Measurements from ENCODE around the gene ZYX.
"Not testable (repeated sequence)": the region's sequence is repeated elsewhere in the genome, so short reads cannot be mapped to it uniquely, and the experiment has no call there.

ZYX gene

GRCh38 chr7:143390773-143391317 is 9.7 kb downstream of the ZYX start:
- peaks cover 34% of the 10 kb centered on the region for H3K4me1 ChIP-seq (ENCODE audit: control insufficient read depth, insufficient read depth, low read length)
- H3K9ac ChIP-seq (ENCODE audit: low read length): no peak overlapping the region
- H3K4me3 ChIP-seq (ENCODE audit: low read length): no peak overlapping the region
- no peaks in the 10 kb centered on the region for H3K9me3 ChIP-seq (ENCODE audit: control insufficient read depth, low read length)
- H3K27me3 ChIP-seq (ENCODE audit: control insufficient read depth, insufficient read depth, low read length): no peaks in the 10 kb centered on the region
- peaks cover 8% of the 10 kb centered on the region for H3K36me3 ChIP-seq (ENCODE audit: control insufficient read depth, insufficient read depth, low read length)

GRCh38 chr7:143391462-143392404 is 10.6 kb downstream of the ZYX start:
- no peaks in the 10 kb centered on the region for H3K9me3 ChIP-seq (ENCODE audit: control insufficient read depth, low read length)
- no peaks in the 10 kb centered on the region for H3K27me3 ChIP-seq (ENCODE audit: control insufficient read depth, insufficient read depth, low read length)
- peak overlapping the region; percentile 45 for H3K9ac ChIP-seq (ENCODE audit: low read length)
- no peak overlapping the region for H3K4me3 ChIP-seq (ENCODE audit: low read length)
- peaks cover 41% of the 10 kb centered on the region for H3K4me1 ChIP-seq (ENCODE audit: control insufficient read depth, insufficient read depth, low read length)
- H3K36me3 ChIP-seq (ENCODE audit: control insufficient read depth, insufficient read depth, low read length): peaks cover 8% of the 10 kb centered on the region

DNA sequence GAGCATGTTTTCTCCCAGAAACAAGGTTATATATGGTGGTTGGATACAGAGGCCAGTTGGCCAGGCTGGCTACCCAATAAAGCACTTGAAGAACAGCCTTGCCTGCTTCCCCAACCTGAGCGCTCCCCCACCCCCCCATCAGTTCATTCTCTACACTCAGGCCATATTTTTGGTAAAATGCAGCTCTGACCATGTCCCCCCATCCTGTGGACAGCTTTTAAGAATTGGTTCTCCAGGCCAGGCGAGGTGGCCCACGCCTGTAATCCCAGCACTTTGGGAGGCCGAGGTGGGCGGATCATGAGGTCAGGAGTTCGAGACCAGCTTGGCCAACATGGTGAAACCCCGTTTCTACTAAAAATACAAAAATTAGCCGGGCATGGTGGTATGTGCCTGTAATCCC is 11.3 kb downstream of the ZYX start:
- peaks cover 38% of the 10 kb centered on the region for H3K4me1 ChIP-seq (ENCODE audit: control insufficient read depth, insufficient read depth, low read length)
- not testable (repeated sequence) for H3K9me3 ChIP-seq (ENCODE audit: control insufficient read depth, low read length); H3K27me3 ChIP-seq (ENCODE audit: control insufficient read depth, insufficient read depth, low read length); H3K36me3 ChIP-seq (ENCODE audit: control insufficient read depth, insufficient read depth, low read length); H3K9ac ChIP-seq (ENCODE audit: low read length); H3K4me3 ChIP-seq (ENCODE audit: low read length)

DNA sequence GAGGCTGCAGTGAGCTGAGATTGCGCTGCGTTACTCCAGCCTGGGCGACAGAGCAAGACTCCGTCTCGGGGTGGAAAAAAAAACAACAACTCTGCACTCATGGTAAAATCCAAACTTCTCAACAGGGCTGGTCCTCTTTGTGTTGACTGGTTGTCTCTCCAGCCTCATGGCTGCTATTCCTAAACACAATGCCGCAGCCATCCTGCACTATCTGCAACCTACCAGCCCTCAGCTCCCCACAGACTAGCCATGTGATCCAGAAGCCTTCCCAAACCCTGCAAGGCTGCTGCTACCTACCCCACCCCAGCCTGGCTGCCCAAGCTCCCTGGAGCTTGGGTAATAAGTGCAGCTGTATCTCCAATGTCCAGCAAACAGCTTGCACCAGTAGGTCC is 11.7 kb downstream of the ZYX start:
- Histone ChIP-seq H3K4me1 (ENCODE audit: control insufficient read depth, insufficient read depth, low read length) (peaks cover 38% of the 10 kb centered on the region), H3K36me3 (ENCODE audit: control insufficient read depth, insufficient read depth, low read length) (peaks cover 8% of the 10 kb centered on the region)

DNA sequence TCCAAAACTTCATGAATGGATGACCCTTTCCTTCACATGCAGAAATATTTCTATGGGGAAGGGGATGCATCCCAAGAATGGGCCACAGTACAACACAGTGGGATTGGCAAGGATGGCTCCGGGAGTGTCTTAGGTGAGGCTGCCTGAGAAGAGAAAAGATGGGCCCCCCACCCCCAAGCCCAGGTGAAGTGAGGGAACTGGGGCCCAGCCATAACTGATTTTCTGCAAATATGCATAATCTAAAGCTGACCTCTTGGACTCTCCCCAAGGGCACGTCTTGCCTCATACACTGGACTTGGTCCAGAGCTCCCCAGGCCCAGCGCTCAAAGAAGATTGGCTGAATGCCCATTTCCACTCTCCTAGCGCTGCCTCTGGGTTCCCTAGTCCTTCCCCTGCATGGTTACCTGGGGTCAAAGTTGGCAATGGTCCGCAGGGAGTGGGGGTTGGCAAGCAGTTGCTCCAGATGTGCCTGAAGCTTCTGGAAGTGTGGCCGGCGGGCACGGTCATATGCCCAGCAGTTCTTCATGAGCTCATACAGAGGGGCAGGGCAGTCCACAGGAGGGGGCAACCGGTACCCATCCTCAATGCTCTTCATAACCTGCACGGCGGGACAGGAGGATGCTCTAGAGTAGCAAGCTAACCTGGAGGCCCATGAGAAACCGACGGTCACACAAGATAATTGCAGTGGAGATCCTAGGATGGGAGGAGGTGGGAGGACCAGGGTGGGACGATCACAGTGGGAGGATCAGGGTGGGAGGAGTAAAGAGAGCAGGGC is 12.3 kb downstream of the ZYX start:
- peaks cover 12% of the 10 kb centered on the region for H3K36me3 ChIP-seq (ENCODE audit: control insufficient read depth, insufficient read depth, low read length)

More for the DNA sequence above, 11.7 kb downstream of the ZYX start:
- Histone ChIP-seq H3K9me3 (ENCODE audit: control insufficient read depth, low read length) (no peaks in the 10 kb centered on the region), H3K4me3 (ENCODE audit: low read length) (no peak overlapping the region), H3K9ac (ENCODE audit: low read length) (no peak overlapping the region), H3K27me3 (ENCODE audit: control insufficient read depth, insufficient read depth, low read length) (no peaks in the 10 kb centered on the region)

GRCh38 chr7:143394068-143394467 is 12.9 kb downstream of the ZYX start:
- no peak overlapping the region for H3K9ac ChIP-seq (ENCODE audit: low read length)
- H3K9me3 ChIP-seq (ENCODE audit: control insufficient read depth, low read length): no peaks in the 10 kb centered on the region
- H3K36me3 ChIP-seq (ENCODE audit: control insufficient read depth, insufficient read depth, low read length): peaks cover 13% of the 10 kb centered on the region
- peaks cover 38% of the 10 kb centered on the region for H3K4me1 ChIP-seq (ENCODE audit: control insufficient read depth, insufficient read depth, low read length)
- no peak overlapping the region for H3K4me3 ChIP-seq (ENCODE audit: low read length)
- no peaks in the 10 kb centered on the region for H3K27me3 ChIP-seq (ENCODE audit: control insufficient read depth, insufficient read depth, low read length)

More for the DNA sequence above, 12.3 kb downstream of the ZYX start:
- no peak overlapping the region for H3K9ac ChIP-seq (ENCODE audit: low read length)
- H3K27me3 ChIP-seq (ENCODE audit: control insufficient read depth, insufficient read depth, low read length): no peaks in the 10 kb centered on the region
- H3K9me3 ChIP-seq (ENCODE audit: control insufficient read depth, low read length): no peaks in the 10 kb centered on the region
- H3K4me3 ChIP-seq (ENCODE audit: low read length): no peak overlapping the region
- H3K4me1 ChIP-seq (ENCODE audit: control insufficient read depth, insufficient read depth, low read length): peaks cover 38% of the 10 kb centered on the region

DNA sequence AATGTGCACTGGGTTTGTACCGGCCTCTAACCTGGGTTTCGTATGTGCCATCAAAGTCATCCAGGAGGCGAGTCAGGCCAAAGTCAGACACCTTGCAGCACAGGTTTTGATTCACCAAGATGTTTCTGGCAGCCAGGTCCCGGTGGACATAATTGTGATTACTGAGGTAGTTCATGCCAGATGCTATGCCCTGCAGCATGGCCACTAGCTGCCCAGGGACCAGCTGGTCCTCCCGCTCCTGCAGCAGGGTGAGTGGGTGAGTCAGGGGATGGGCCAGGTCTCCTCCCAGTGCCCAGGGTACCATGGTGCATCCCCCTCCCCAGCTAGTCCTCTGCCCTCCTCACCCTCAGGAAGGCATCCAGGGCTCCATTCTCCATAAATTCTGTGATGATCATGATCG is 13.6 kb downstream of the ZYX start:
- Histone ChIP-seq H3K36me3 (ENCODE audit: control insufficient read depth, insufficient read depth, low read length) (peaks cover 13% of the 10 kb centered on the region), H3K27me3 (ENCODE audit: control insufficient read depth, insufficient read depth, low read length) (no peaks in the 10 kb centered on the region), H3K9me3 (ENCODE audit: control insufficient read depth, low read length) (no peaks in the 10 kb centered on the region), H3K4me3 (ENCODE audit: low read length) (no peak overlapping the region), H3K4me1 (ENCODE audit: control insufficient read depth, insufficient read depth, low read length) (peaks cover 38% of the 10 kb centered on the region), H3K9ac (ENCODE audit: low read length) (no peak overlapping the region)

- H3K4me3 ChIP-seq (ENCODE audit: low read length): no peak overlapping the region
- no peaks in the 10 kb centered on the region for H3K9me3 ChIP-seq (ENCODE audit: control insufficient read depth, low read length)
- H3K36me3 ChIP-seq (ENCODE audit: control insufficient read depth, insufficient read depth, low read length): peaks cover 13% of the 10 kb centered on the region
- no peaks in the 10 kb centered on the region for H3K27me3 ChIP-seq (ENCODE audit: control insufficient read depth, insufficient read depth, low read length)
- peaks cover 38% of the 10 kb centered on the region for H3K4me1 ChIP-seq (ENCODE audit: control insufficient read depth, insufficient read depth, low read length)
- no peak overlapping the region for H3K9ac ChIP-seq (ENCODE audit: low read length)
Measured at GRCh38 chr7:143395187-143396149, 14.3 kb downstream of the ZYX start.

DNA sequence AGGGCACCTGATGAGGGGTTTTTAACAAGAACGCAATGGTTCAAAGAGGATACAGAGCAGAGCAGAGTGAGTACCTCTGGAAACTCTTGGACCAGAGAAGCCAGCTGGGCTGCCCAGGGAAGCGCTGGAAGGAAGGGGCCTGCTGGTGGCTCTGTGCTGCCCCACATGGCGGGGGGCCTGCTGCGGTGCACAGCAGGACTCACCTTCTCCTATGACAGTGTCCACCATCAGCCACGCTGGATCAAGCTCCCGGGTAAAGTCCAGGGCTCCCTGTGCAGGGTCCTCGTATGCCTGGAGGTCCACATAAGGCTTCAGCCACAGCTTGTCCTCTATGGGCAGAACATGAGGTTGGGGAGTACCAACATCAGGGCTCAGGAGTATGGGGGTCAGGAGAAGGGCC is 15.0 kb downstream of the ZYX start:
- Histone ChIP-seq H3K27me3 (ENCODE audit: control insufficient read depth, insufficient read depth, low read length) (no peaks in the 10 kb centered on the region), H3K9me3 (ENCODE audit: control insufficient read depth, low read length) (no peaks in the 10 kb centered on the region), H3K4me3 (ENCODE audit: low read length) (no peak overlapping the region), H3K36me3 (ENCODE audit: control insufficient read depth, insufficient read depth, low read length) (peaks cover 12% of the 10 kb centered on the region), H3K9ac (ENCODE audit: low read length) (no peak overlapping the region), H3K4me1 (ENCODE audit: control insufficient read depth, insufficient read depth, low read length) (peaks cover 38% of the 10 kb centered on the region)

DNA sequence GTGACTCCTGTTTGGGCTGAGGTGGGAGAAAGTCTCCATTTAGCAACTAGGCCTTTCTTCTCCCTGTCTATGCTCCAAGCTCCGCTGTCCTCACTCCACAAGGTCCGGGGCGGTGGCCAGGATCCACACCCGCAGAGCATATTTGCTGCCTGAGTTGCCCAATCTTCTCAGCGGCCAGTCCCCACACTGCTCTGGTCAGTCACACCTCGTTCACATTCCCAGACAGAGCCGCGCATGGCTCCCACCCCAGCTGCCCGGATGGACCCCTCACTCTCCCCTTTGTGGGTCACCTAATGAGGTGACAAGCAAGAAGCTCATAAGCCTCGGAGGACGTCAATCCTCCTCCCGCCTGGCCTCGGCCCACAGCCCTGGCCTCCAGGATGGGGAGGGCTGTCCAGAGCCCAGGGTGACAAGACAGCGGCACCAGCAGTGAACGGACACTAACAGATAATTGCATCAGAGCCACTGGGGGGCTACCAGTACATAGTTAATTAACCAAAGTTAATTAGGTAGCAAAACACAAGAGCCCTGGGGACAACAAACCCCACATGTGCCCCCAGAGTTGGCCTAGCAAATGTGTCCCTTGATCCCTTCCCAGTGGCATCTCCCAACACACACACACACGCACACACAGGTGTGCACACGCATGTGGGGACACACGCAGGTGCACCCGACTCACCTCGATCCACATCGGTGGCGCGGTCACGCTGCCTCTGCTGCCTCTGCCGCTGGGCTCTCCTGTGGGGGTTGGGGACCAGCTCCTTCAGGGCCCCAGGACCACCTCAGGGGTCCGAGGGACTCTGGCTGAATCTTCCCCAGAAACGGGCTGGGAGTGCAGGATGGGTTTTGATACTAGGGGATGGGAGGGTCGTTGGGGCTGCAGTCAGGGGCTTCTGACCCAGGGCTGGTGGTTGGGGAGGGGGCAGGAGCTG is 15.7 kb downstream of the ZYX start:
- Histone ChIP-seq H3K27me3 (ENCODE audit: control insufficient read depth, insufficient read depth, low read length) (no peaks in the 10 kb centered on the region), H3K36me3 (ENCODE audit: control insufficient read depth, insufficient read depth, low read length) (peaks cover 5% of the 10 kb centered on the region), H3K9ac (ENCODE audit: low read length) (no peak overlapping the region), H3K9me3 (ENCODE audit: control insufficient read depth, low read length) (no peaks in the 10 kb centered on the region), H3K4me3 (ENCODE audit: low read length) (no peak overlapping the region), H3K4me1 (ENCODE audit: control insufficient read depth, insufficient read depth, low read length) (peaks cover 30% of the 10 kb centered on the region)

All from mucosa of stomach (tissue), 1 donor.